Transverse colon (tissue), 4 donors: ENCODE data around the gene ACBD6. TPM values are rescaled to one million over a fixed set of nuclear protein-coding genes. Genes with fewer than 3 reads are reported as not detected.
"Not testable (repeated sequence)": the region's sequence is repeated elsewhere in the genome, so short reads cannot be mapped to it uniquely, and the experiment has no call there.

Experiments used
- DNase-seq: peaks from one replicate; pipeline ENCODE4 v3.0.0-alpha.2; 2019
- H3K27ac ChIP-seq, 4 donors: fragments of 200-600 bp; sonication (generic); 2 replicates each; pipeline ENCODE4 v1.5.1; 2016 to 2018; ENCODE audit warnings: inconsistent platforms in 4 of 4
- H3K27me3 ChIP-seq: fragments of 200-600 bp; sonication (generic); 2 replicates; pipeline ENCODE4 v1.5.1; 2017; ENCODE audit warnings: inconsistent platforms
- H3K36me3 ChIP-seq, 4 donors: fragments of 200-600 bp; sonication (generic); 2 replicates each; pipeline ENCODE4 v1.5.1; 2017 to 2019; ENCODE audit warnings: inconsistent platforms in 4 of 4
- H3K4me1 ChIP-seq, 4 donors: fragments of 200-600 bp; sonication (generic); 2 replicates each; pipeline ENCODE4 v1.5.1; 2017 to 2020; ENCODE audit warnings: inconsistent platforms in 4 of 4
- H3K4me3 ChIP-seq, 4 donors: fragments of 200-600 bp; sonication (generic); 1 replicate in 1 of 4; 2 replicates in 3 of 4; pipeline versions ENCODE4 v1.5.1 to v1.6.1; 2017 to 2019; ENCODE audit warnings: inconsistent platforms in 4 of 4
- H3K9me3 ChIP-seq, 2 donors: fragments of 200-600 bp; sonication (generic); 2 replicates each; pipeline ENCODE4 v1.5.1; 2017 to 2019; ENCODE audit warnings: inconsistent platforms in 2 of 2
- CTCF ChIP-seq, 5 experiments: fragments of 200-600 bp in 3 of 5; fragments of 450-650 bp in 2 of 5; sonication (generic) in 3 of 5; IDR thresholded peaks; 1 replicate in 2 of 5; 2 replicates in 3 of 5; pipeline ENCODE4 v1.5.1; 2016 to 2017; ENCODE audit warnings: antibody characterized with exemption in 5 of 5, inconsistent platforms in 3 of 5, mild to moderate bottlenecking in 2 of 5, moderate library complexity in 1 of 5
- EP300 ChIP-seq: sonication (generic); formaldehyde crosslinking; IDR thresholded peaks from one replicate; pipeline ENCODE4 v1.6.1; 2017; ENCODE audit warnings: antibody characterized with exemption, low read depth
- POLR2A ChIP-seq: fragments of 450-650 bp; IDR thresholded peaks from one replicate; pipeline ENCODE4 v1.6.1; 2016; ENCODE audit warnings: antibody characterized with exemption, mild to moderate bottlenecking, moderate library complexity
- POLR2AphosphoS5 ChIP-seq, 3 donors: sonication (generic); formaldehyde crosslinking; IDR thresholded peaks; one replicate each; pipeline ENCODE4 v1.6.1; 2016; ENCODE audit warnings: antibody characterized with exemption in 3 of 3
- WGBS, 2 donors: methylation state at CpG; one replicate each; pipeline ENCODE4 v1.1.5; 2018; ENCODE audit warnings: low coverage in 1 of 2; 5-methylcytosine and 5-hydroxymethylcytosine counted together
- in situ Hi-C, 4 donors: fragments of 200-750 bp; cut with MboI; loops; one replicate each; pipeline versions ENCODE4 v1.15.0 to v1.15.1; 2017; ENCODE audit warnings: low sequenced_read_pairs in 3 of 4, low pct_ligation_motif_present in 1 of 4, low pct_unique_long_range_greater_than_20kb in 1 of 4
- intact Hi-C: fragments of 100-400 bp; cut with DNase I; formaldehyde crosslinking; loops from one replicate; pipeline ENCODE4 v1.15.1; 2023; ENCODE audit warnings: low total_unique reads
- total RNA-seq, 4 donors: library from RNA; depleted of rRNA; stranded (reverse); fragments of >200 nt; gene quantifications; one replicate each; pipeline ENCODE4 v1.1.0, GENCODE V29; 2016

The ACBD6 gene
- total RNA-seq, 4 donors from 2014 or later: 9.7 to 48.4 (median 38.6) TPM

- in situ Hi-C loops: no loop called here
These were observed 73.3 kb downstream of the ACBD6 start for GRCh38 chr1:180428782-180429695.

GRCh38 chr1:180425952-180426351, 76.4 kb downstream of the ACBD6 start:
- TF ChIP-seq POLR2AphosphoS5 (IDR thresholded peaks at IDR 0.05): no peak
- TF ChIP-seq POLR2A: no peak
- TF ChIP-seq EP300: no peak
- TF ChIP-seq CTCF (IDR thresholded peaks at IDR 0.05): no peak
- in situ Hi-C loops (no loop called here), intact Hi-C loops (no loop called here)
- H3K27ac ChIP-seq: no peak overlapping the region
- H3K4me3 ChIP-seq: no peak overlapping the region
- no peaks in the 10 kb centered on the region for H3K36me3 ChIP-seq
- H3K9me3 ChIP-seq: no peaks in the 10 kb centered on the region
- no peak for DNase-seq
- H3K4me1 ChIP-seq: no peaks in the 10 kb centered on the region
- H3K27me3 ChIP-seq: no peaks in the 10 kb centered on the region

More at GRCh38 chr1:180428782-180429695, 73.3 kb downstream of the ACBD6 start:
- no peak overlapping the region for H3K27ac ChIP-seq
- 84 to 100% methylated on average over 4 of the region's 4 CpGs for WGBS, 2 donors
- intact Hi-C loops: no loop called here
- no peak overlapping the region for H3K4me3 ChIP-seq
- H3K9me3 ChIP-seq: no peaks in the 10 kb centered on the region
- H3K27me3 ChIP-seq: no peaks in the 10 kb centered on the region
- H3K36me3 ChIP-seq: no peaks in the 10 kb centered on the region
- no peaks in the 10 kb centered on the region for H3K4me1 ChIP-seq
- TF ChIP-seq CTCF (IDR thresholded peaks at IDR 0.05) (no peak), POLR2AphosphoS5 (IDR thresholded peaks at IDR 0.05) (no peak), EP300 (no peak), POLR2A (no peak)
- no peak for DNase-seq

GRCh38 chr1:180424848-180425457, 77.4 kb downstream of the ACBD6 start:
- Histone ChIP-seq H3K36me3 (no peaks in the 10 kb centered on the region), H3K27ac (no peak overlapping the region), H3K9me3 (no peaks in the 10 kb centered on the region), H3K27me3 (no peaks in the 10 kb centered on the region), H3K4me3 (no peak overlapping the region), H3K4me1 (no peaks in the 10 kb centered on the region)
- intact Hi-C loops: no loop called here
- no peak for DNase-seq
- 77 to 89% methylated on average over 3 of the region's 3 CpGs for WGBS, 2 donors
- TF ChIP-seq POLR2AphosphoS5 (IDR thresholded peaks at IDR 0.05): no peak
- TF ChIP-seq EP300: no peak
- no peak for TF ChIP-seq CTCF (IDR thresholded peaks at IDR 0.05)
- TF ChIP-seq POLR2A: no peak
- in situ Hi-C loops: no loop called here

GRCh38 chr1:180421614-180422013, 80.8 kb downstream of the ACBD6 start:
- WGBS, 2 donors: 89 to 100% methylated on average over 1 of the region's 1 CpG
- Histone ChIP-seq H3K36me3 (no peaks in the 10 kb centered on the region), H3K4me1 (no peaks in the 10 kb centered on the region), H3K27me3 (no peaks in the 10 kb centered on the region), H3K9me3 (no peaks in the 10 kb centered on the region), H3K4me3 (no peak overlapping the region), H3K27ac (no peak overlapping the region)
- in situ Hi-C loops (no loop called here), intact Hi-C loops (no loop called here)
- DNase-seq: no peak
- TF ChIP-seq CTCF (IDR thresholded peaks at IDR 0.05) (no peak), POLR2AphosphoS5 (IDR thresholded peaks at IDR 0.05) (no peak), EP300 (no peak), POLR2A (no peak)

GRCh38 chr1:180421145-180421544, 81.2 kb downstream of the ACBD6 start:
- H3K4me1 ChIP-seq, in situ Hi-C loops, intact Hi-C loops, H3K36me3 ChIP-seq, H3K9me3 ChIP-seq, H3K27me3 ChIP-seq, H3K27ac ChIP-seq, H3K4me3 ChIP-seq, DNase-seq: not testable (repeated sequence)
- WGBS, 2 donors: 100% methylated on average over 1 of the region's 1 CpG; no CpG with 5 or more reads in 1 of the 2 donors
